MM.1S (cell line): ENCODE results near the gene SLC37A3.

ENCODE experiments used
- DNase-seq: peaks from one replicate; pipeline ENCODE4 v3.0.0-alpha.2; 2015
- H2AFZ ChIP-seq: fragments of 300-600 bp; sonication (generic); 2 replicates; pipeline ENCODE4 v1.6.0; 2016; ENCODE audit warnings: antibody characterized with exemption, low read length
- H3F3A ChIP-seq: fragments of 300-600 bp; sonication (generic); 2 replicates; pipeline ENCODE4 v1.6.1; 2016; ENCODE audit warnings: mild to moderate bottlenecking, antibody characterized with exemption, low read length, moderate library complexity, mixed read lengths; ENCODE audit not compliant: insufficient read depth
- H3K27ac ChIP-seq: fragments of 300-600 bp; sonication (generic); 2 replicates; pipeline ENCODE4 v1.5.1; 2016; ENCODE audit warnings: mild to moderate bottlenecking, low read length
- H3K27me3 ChIP-seq: fragments of 300-600 bp; sonication (generic); replicated peaks from 2 replicates; pipeline ENCODE4 v1.6.0; 2016; ENCODE audit warnings: low read length; ENCODE audit not compliant: insufficient read depth
- H3K36me3 ChIP-seq: fragments of 300-600 bp; sonication (generic); replicated peaks from 2 replicates; pipeline ENCODE4 v1.6.1; 2016; ENCODE audit warnings: mild to moderate bottlenecking, low read length, mixed read lengths; ENCODE audit not compliant: insufficient read depth
- H3K4me1 ChIP-seq: fragments of 300-600 bp; sonication (generic); 2 replicates; pipeline ENCODE4 v1.6.1; 2016; ENCODE audit warnings: low read length, mixed read lengths
- H3K4me2 ChIP-seq: fragments of 300-600 bp; sonication (generic); 2 replicates; pipeline ENCODE4 v1.6.0; 2016; ENCODE audit warnings: low read depth, low read length
- H3K4me3 ChIP-seq: fragments of 300-600 bp; sonication (generic); 2 replicates; pipeline ENCODE4 v1.5.1; 2016; ENCODE audit warnings: low read length, mixed read lengths
- H3K79me2 ChIP-seq: fragments of 300-600 bp; sonication (generic); 2 replicates; pipeline ENCODE4 v1.6.1; 2016; ENCODE audit warnings: mixed run types, low read length, mixed read lengths
- H3K9ac ChIP-seq: fragments of 300-600 bp; sonication (generic); 2 replicates; pipeline ENCODE4 v1.6.1; 2016; ENCODE audit warnings: low read length, mixed read lengths
- H3K9me2 ChIP-seq: fragments of 300-600 bp; sonication (generic); replicated peaks from 2 replicates; pipeline ENCODE4 v1.6.1; 2016; ENCODE audit warnings: mild to moderate bottlenecking, low read length, mixed read lengths; ENCODE audit not compliant: insufficient read depth
- H3K9me3 ChIP-seq: fragments of 300-600 bp; sonication (generic); replicated peaks from 2 replicates; pipeline ENCODE4 v1.6.1; 2016; ENCODE audit warnings: mild to moderate bottlenecking, low read length, mixed read lengths; ENCODE audit not compliant: insufficient read depth
- H4K20me1 ChIP-seq: fragments of 300-600 bp; sonication (generic); 2 replicates; pipeline ENCODE4 v1.6.1; 2016; ENCODE audit warnings: mild to moderate bottlenecking, low read length, moderate library complexity, mixed read lengths; ENCODE audit not compliant: insufficient read depth
- EZH2 ChIP-seq: fragments of 300-600 bp; sonication (generic); optimal IDR thresholded peaks from 2 replicates; pipeline ENCODE3; 2017; ENCODE audit warnings: low read depth, mild to moderate bottlenecking, antibody characterized with exemption, low read length, mixed read lengths
- EZH2phosphoT487 ChIP-seq: fragments of 300-600 bp; sonication (generic); IDR thresholded peaks from 2 replicates; pipeline ENCODE4 v1.6.1; 2018; ENCODE audit warnings: antibody characterized with exemption, low read length
- TF ChIP-seq, protein P1 (sequence below): fragments of 300-600 bp; sonication (generic); IDR thresholded peaks from 2 replicates; pipeline ENCODE4 v1.5.1; 2016; ENCODE audit warnings: antibody characterized with exemption, low read length, mixed read lengths

The SLC37A3 gene

DNA sequence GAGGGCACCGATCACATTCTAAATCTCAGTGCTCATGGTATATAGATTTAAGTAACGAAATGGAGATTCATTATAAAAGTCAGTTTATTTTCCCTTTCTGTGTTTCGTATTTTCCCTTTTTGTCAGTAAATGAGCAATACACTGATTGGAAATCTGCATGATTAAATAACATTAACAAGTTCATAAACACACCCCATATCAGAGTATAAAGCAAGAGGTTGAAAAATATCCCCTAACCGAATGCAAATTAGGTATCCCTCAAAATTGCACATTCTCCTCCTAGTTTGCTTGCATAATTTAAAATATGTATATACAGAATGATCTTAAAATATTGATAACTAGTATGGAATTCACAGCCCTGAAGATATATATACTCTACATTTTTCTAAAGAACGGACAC, 64.6 kb downstream of the SLC37A3 start:
- TF ChIP-seq, protein P1, sequence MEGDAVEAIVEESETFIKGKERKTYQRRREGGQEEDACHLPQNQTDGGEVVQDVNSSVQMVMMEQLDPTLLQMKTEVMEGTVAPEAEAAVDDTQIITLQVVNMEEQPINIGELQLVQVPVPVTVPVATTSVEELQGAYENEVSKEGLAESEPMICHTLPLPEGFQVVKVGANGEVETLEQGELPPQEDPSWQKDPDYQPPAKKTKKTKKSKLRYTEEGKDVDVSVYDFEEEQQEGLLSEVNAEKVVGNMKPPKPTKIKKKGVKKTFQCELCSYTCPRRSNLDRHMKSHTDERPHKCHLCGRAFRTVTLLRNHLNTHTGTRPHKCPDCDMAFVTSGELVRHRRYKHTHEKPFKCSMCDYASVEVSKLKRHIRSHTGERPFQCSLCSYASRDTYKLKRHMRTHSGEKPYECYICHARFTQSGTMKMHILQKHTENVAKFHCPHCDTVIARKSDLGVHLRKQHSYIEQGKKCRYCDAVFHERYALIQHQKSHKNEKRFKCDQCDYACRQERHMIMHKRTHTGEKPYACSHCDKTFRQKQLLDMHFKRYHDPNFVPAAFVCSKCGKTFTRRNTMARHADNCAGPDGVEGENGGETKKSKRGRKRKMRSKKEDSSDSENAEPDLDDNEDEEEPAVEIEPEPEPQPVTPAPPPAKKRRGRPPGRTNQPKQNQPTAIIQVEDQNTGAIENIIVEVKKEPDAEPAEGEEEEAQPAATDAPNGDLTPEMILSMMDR: no peak
- TF ChIP-seq EZH2 (no peak), EZH2phosphoT487 (no peak)

DNA sequence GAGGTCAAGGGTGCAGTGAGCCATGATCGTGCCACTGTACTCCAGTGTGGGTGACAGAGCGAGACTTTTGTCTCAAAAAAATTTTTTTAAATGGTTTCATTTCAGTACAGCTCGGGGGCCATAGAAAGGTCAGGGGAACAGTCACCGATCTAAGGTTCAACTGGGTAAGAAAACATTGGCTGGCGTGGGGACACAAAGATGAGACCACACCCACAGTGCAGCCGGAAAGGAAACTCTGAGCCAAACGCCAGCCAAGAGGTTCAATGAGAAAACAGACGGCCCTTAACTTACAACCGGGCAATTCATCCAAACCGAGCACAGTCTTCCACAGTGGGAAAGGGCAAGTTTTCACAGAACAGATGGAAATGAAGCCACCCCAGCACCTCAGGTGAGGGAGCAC, 65.1 kb downstream of the SLC37A3 start:
- Histone ChIP-seq H4K20me1 (no peaks in the 10 kb centered on the region), H3K9me2 (no peaks in the 10 kb centered on the region), H3K27ac (no peak overlapping the region), H3K9ac (no peak overlapping the region), H3K4me3 (no peak overlapping the region), H3K4me2 (no peak overlapping the region), H2AFZ (no peak overlapping the region), H3K36me3 (no peaks in the 10 kb centered on the region), H3F3A (no peaks in the 10 kb centered on the region), H3K9me3 (no peaks in the 10 kb centered on the region), H3K79me2 (no peaks in the 10 kb centered on the region), H3K4me1 (no peaks in the 10 kb centered on the region), H3K27me3 (no peaks in the 10 kb centered on the region)
- TF ChIP-seq EZH2 (no peak), EZH2phosphoT487 (no peak)
- no peak for DNase-seq

More for the DNA sequence above, 64.6 kb downstream of the SLC37A3 start:
- H3K4me1 ChIP-seq: no peaks in the 10 kb centered on the region
- H3K79me2 ChIP-seq: no peaks in the 10 kb centered on the region
- H3F3A ChIP-seq: no peaks in the 10 kb centered on the region
- no peak overlapping the region for H3K9ac ChIP-seq
- no peak overlapping the region for H3K4me3 ChIP-seq
- no peaks in the 10 kb centered on the region for H3K36me3 ChIP-seq
- H3K27ac ChIP-seq: no peak overlapping the region
- no peak overlapping the region for H3K4me2 ChIP-seq
- no peak for DNase-seq
- H2AFZ ChIP-seq: no peak overlapping the region
- H3K27me3 ChIP-seq: no peaks in the 10 kb centered on the region
- H3K9me2 ChIP-seq: no peaks in the 10 kb centered on the region
- H3K9me3 ChIP-seq: no peaks in the 10 kb centered on the region
- no peaks in the 10 kb centered on the region for H4K20me1 ChIP-seq

- no peak for TF ChIP-seq EZH2
- no peak for TF ChIP-seq EZH2phosphoT487
- TF ChIP-seq, protein P1: no peak
- Histone ChIP-seq H3K79me2 (no peaks in the 10 kb centered on the region), H3K4me2 (no peak overlapping the region), H3K27me3 (no peaks in the 10 kb centered on the region), H3K9me2 (no peaks in the 10 kb centered on the region), H3K4me1 (no peaks in the 10 kb centered on the region), H3K9me3 (no peaks in the 10 kb centered on the region), H3K27ac (no peak overlapping the region), H3F3A (no peaks in the 10 kb centered on the region), H3K4me3 (no peak overlapping the region), H2AFZ (no peak overlapping the region), H3K36me3 (no peaks in the 10 kb centered on the region), H4K20me1 (no peaks in the 10 kb centered on the region), H3K9ac (no peak overlapping the region)
- DNase-seq: no peak
These were observed 67.7 kb downstream of the SLC37A3 start for GRCh38 chr7:140330595-140330994.

- H4K20me1 ChIP-seq: no peaks in the 10 kb centered on the region
- no peaks in the 10 kb centered on the region for H3K27me3 ChIP-seq
- no peak overlapping the region for H3K4me2 ChIP-seq
- TF ChIP-seq, protein P1: no peak
- H3F3A ChIP-seq: no peaks in the 10 kb centered on the region
- no peak for DNase-seq
- H3K79me2 ChIP-seq: no peaks in the 10 kb centered on the region
- no peaks in the 10 kb centered on the region for H3K4me1 ChIP-seq
- H3K9me2 ChIP-seq: no peaks in the 10 kb centered on the region
- no peak overlapping the region for H3K27ac ChIP-seq
- no peak overlapping the region for H3K4me3 ChIP-seq
- H2AFZ ChIP-seq: no peak overlapping the region
- H3K9me3 ChIP-seq: no peaks in the 10 kb centered on the region
- H3K9ac ChIP-seq: no peak overlapping the region
- no peaks in the 10 kb centered on the region for H3K36me3 ChIP-seq
These were observed 68.2 kb downstream of the SLC37A3 start for GRCh38 chr7:140330128-140330527.
